BJ (cell line): ENCODE results near the gene ZNF84. TPM values are rescaled to one million over a fixed set of nuclear protein-coding genes. Genes with fewer than 3 reads are reported as not detected.

Source experiments
- CTCF ChIA-PET: fragments of 350-600 bp; formaldehyde crosslinking; extraction: SDS; loops from one replicate; lab custom pipeline; 2021; ENCODE audit warnings: antibody characterized with exemption, inconsistent platforms; lab: Yijun Ruan, JAX
- POLR2A ChIA-PET: fragments of 300-600 bp; sonication (Branson Sonifier 250); formaldehyde crosslinking; extraction: SDS; loops from one replicate; lab custom pipeline; 2021; ENCODE audit warnings: antibody characterized with exemption; lab: Charles Lee
- DNase-seq: peaks from one replicate; pipeline ENCODE4 v3.0.0-alpha.2; 2011; ENCODE audit warnings: low read depth
- H3K27me3 ChIP-seq: 2 replicates; pipeline ENCODE4 v1.6.0; 2011; ENCODE audit warnings: low read length; ENCODE audit not compliant: control insufficient read depth, insufficient read depth
- H3K36me3 ChIP-seq: 2 replicates; pipeline ENCODE4 v1.5.1; 2011; ENCODE audit warnings: low read length; ENCODE audit not compliant: control insufficient read depth, insufficient read depth
- H3K4me3 ChIP-seq: 2 replicates; pipeline ENCODE4 v1.5.1; 2011; ENCODE audit warnings: low read depth, mild to moderate bottlenecking, control low read depth, low read length
- CTCF ChIP-seq: IDR thresholded peaks from 2 replicates; pipeline ENCODE4 v1.5.1; 2011; ENCODE audit warnings: low read depth, mild to moderate bottlenecking, control low read depth, inconsistent platforms, low read length, moderate library complexity; ENCODE audit not compliant: insufficient read depth
- polyA plus RNA-seq: library from polyadenylated mRNA; depleted of rRNA; stranded (reverse); fragments of >200 nt; gene quantifications from 2 replicates; pipeline ENCODE4 v1.2.3, GENCODE V29; 2011

Gene ZNF84
- polyA plus RNA-seq, 1 experiment = 9.7 TPM

GRCh38 chr12:133063556-133063955 is 26.2 kb downstream of the ZNF84 start:
- CTCF ChIA-PET = interaction anchor here (1.0 kb wide), 1 partner anchor 13 kb away, joined by 3 read pairs; no protein-coding TSS in a partner anchor
- no peak for DNase-seq
- H3K27me3 ChIP-seq = no peaks in the 10 kb centered on the region
- no peaks in the 10 kb centered on the region for H3K36me3 ChIP-seq
- no peak overlapping the region for H3K4me3 ChIP-seq
- no peak for TF ChIP-seq CTCF
- POLR2A ChIA-PET = no interaction called here

GRCh38 chr12:133073836-133074235 is 36.5 kb downstream of the ZNF84 start:
- CTCF ChIA-PET = no interaction called here

GRCh38 chr12:133080026-133080367 is 42.7 kb downstream of the ZNF84 start:
- H3K4me3 ChIP-seq = peak overlapping the region; percentile 90
- ChIA-PET CTCF (no interaction called here), POLR2A (interaction anchor here (1.1 kb wide), 1 partner anchor 101 kb away, joined by 4 read pairs; the partner anchor contains the start of gene ZNF268)
- H3K36me3 ChIP-seq = peaks cover 2% of the 10 kb centered on the region
- DNase-seq = peak; percentile 97
- H3K27me3 ChIP-seq = no peaks in the 10 kb centered on the region
- TF ChIP-seq CTCF = no peak

More at GRCh38 chr12:133073836-133074235, 36.5 kb downstream of the ZNF84 start:
- no peak for TF ChIP-seq CTCF
- Histone ChIP-seq H3K27me3 (no peaks in the 10 kb centered on the region), H3K36me3 (no peaks in the 10 kb centered on the region), H3K4me3 (no peak overlapping the region)
- no peak for DNase-seq
- POLR2A ChIA-PET = no interaction called here

- ChIA-PET POLR2A (interaction anchor here (1.1 kb wide), 1 partner anchor 101 kb away, joined by 4 read pairs; the partner anchor contains the start of gene ZNF268), CTCF (interaction anchor here (0.6 kb wide), 1 partner anchor 18 kb away, joined by 3 read pairs; no protein-coding TSS in a partner anchor)
- Histone ChIP-seq H3K27me3 (no peaks in the 10 kb centered on the region), H3K36me3 (peaks cover 2% of the 10 kb centered on the region), H3K4me3 (peak within 1 kb of the TSS; percentile 90)
- DNase-seq = peak; percentile 82
- TF ChIP-seq CTCF = peak; percentile 25
Measured at GRCh38 chr12:133080368-133081158, 43.3 kb downstream of the ZNF84 start, which contains the start of gene ZNF140. ZNF140 (plus strand) TSS chr12:133080923; CDS start chr12:133081321, 398 bp downstream.

- peaks cover 2% of the 10 kb centered on the region for H3K36me3 ChIP-seq
- H3K27me3 ChIP-seq = no peaks in the 10 kb centered on the region
- ChIA-PET CTCF (interaction anchor here (0.6 kb wide), 1 partner anchor 17 kb away, joined by 3 read pairs; no protein-coding TSS in a partner anchor), POLR2A (no interaction called here)
- no peak for TF ChIP-seq CTCF
- no peak for DNase-seq
- H3K4me3 ChIP-seq = peak overlapping the region; percentile 90
Measured at GRCh38 chr12:133081159-133081780, 44.0 kb downstream of the ZNF84 start.
